GM21737 (cell line): Measurements from ENCODE around the gene KRTAP5-5.
"Not testable (repeated sequence)": the region's sequence is repeated elsewhere in the genome, so short reads cannot be mapped to it uniquely, and the experiment has no call there.

ENCODE experiments used
- ATAC-seq: cut with Tn5 transposase; IDR thresholded peaks from one replicate; pipeline ENCODE4 v1.9.1; 2021; ENCODE audit warnings: mild to moderate bottlenecking, moderate library complexity; ENCODE audit not compliant: unreplicated experiment

The KRTAP5-5 gene, protein sequence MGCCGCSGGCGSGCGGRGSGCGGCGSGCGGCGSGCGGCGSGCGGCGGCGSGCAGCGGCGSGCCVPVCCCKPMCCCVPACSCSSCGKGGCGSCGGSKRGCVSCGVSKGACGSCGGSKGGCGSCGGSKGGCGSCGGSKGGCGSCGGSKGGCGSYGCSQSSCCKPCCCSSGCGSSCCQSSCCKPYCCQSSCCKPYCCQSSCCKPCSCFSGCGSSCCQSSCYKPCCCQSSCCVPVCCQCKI

DNA sequence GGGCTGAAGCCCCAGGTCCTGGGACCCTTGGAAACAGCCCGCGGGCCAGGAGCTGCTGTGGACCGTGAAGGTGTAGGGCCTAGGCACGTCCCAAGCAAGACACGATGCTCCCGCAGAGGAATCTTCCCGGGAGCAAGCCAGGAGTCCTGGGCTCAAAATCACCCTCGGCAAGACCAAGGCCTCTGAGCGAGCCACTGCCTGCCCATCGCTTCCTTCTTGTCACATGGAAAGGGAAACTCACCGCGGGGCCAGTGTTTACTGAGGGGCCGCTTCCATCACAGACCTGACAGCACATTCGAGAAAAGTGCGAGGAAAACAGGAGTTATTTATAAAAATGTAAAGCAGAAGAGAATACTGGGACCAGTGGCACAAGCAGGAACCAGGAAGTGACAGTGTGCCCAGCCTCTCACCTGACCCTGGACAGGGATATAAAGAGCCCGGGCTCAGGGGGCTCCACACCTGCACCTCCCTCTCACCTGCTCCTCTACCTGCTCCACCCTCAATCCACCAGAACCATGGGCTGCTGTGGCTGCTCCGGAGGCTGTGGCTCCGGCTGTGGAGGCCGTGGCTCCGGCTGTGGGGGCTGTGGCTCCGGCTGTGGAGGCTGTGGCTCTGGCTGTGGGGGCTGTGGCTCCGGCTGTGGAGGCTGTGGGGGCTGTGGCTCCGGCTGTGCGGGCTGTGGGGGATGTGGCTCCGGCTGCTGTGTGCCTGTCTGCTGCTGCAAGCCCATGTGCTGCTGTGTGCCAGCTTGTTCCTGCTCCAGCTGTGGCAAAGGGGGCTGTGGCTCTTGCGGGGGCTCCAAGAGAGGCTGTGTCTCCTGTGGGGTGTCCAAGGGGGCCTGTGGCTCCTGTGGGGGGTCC is at the start of gene KRTAP5-5:
KRTAP5-5 (plus strand) TSS at position 450 of the 860 bp plus-strand sequence; CDS start at position 516, 66 bp downstream.
- no peak for ATAC-seq

DNA sequence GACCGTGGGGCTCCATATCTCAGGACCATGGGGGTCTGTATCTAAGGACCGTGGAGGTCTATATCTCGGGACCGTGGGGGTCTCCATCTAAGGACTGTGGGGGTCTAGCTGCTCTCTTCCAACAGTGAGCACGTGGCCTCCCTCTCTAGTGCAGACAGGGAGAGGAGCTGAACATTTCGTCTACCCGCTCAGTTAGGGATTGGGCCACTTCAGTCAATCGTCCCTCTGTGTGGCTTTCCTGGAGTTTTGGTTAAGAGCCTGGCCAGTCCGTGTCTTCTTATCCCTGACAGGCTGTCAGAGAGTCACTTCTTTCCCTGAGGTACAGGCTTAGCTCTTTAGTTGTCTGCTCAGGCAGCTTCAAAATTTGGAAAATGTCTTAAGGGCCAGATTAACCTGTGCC is 47.6 kb upstream of the KRTAP5-5 start:
- no peak for ATAC-seq

DNA sequence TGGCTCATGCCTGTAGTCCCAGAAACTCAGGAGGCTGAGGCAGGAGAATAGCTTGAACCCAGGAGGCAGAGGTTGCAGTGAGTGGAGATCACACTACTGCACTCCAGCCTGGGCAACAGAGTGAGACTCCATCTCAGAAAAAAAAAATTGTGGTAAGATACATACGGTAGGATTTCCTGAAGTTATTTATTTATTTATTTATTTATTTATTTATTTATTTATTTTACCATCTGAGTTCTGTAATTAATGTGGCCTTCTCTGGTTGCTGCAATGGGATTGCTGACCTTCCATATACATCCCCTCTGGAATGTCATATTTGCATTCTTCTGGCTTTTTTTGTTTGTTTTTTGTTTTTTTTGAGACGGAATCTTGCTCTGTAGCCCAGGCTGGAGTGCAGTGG is 46.7 kb upstream of the KRTAP5-5 start:
- ATAC-seq = not testable (repeated sequence)

DNA sequence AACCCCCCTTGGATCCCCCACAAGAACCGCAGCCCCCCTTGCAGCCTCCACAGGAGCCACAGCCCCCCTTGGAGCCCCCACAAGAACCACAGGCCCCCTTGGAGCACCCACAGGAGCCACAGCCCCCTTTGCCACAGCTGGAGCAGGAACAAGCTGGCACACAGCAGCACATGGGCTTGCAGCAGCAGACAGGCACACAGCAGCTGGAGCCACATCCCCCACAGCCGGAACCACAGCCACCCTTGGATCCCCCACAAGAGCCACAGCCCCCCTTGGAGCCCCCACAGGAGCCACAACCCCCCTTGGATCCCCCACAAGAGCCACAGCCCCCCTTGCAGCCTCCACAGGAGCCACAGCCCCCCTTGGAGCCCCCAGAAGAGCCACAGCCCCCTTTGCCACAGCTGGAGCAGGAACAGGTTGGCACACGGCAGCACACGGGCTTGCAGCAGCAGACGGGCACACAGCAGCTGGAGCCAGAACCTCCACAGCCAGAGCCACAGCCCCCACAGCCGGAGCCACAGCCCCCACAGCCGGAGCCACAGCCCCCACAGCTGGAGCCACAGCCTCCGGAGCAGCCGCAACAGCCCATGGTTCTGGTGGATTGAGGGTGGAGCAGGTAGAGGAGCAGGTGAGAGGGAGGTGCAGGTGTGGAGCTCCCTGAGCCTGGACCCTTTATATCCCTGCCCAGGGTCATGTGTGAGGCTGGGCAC is 44.8 kb upstream of the KRTAP5-5 start, which contains the start of gene KRTAP5-1:
KRTAP5-1 (minus strand) TSS at position 623 of the 710 bp plus-strand sequence; CDS start at position 589, 34 bp downstream.
- ATAC-seq = not testable (repeated sequence)

DNA sequence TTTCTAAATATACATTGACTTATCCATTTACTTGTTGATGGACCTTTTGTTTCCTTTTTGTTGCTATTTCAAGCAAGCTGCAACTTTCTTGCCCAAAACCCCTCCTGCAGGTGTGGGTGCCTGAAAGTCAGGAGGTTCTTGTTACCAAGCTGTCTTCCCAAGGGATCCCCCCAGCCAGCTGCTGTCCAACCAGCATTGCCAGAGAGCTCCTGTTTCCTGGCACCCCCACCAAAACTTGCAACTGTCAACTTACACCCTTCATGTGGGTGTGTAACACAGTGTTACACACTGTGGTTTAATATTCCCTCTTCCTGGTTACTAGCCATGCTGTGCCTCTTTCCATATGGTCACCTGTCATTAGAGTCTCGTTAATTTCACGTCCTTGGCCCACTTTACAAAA is 42.9 kb upstream of the KRTAP5-5 start:
- ATAC-seq = no peak

DNA sequence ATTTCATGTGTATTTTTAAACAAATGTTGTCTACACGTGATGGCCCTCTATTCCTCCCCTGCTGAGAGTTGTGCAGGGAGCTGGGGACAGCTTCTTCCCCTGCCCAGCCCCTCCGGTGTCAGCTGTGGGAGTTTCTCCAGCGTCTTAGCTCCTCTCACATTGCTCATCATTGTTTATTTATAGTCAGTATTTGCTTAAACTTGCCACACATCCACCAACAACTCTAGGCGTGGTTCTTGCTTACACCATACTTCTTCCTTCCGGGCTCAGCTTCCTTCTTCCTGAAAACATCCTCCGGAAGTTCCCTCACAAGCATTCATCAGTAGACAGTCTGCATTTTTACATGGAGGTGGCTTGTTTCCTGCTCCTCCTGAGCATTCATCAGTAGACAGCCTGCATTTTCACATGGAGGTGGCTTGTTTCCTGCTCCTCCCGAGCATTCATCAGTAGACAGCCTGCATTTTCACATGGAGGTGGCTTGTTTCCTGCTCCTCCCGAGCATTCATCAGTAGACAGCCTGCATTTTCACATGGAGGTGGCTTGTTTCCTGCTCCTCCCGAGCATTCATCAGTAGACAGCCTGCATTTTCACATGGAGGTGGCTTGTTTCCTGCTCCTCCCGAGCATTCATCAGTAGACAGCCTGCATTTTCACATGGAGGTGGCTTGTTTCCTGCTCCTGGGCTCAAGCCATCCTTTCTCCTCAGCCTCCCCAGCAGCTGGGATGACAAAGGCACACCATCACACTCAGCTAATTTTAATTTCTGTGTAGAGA is 40.2 kb upstream of the KRTAP5-5 start:
- ATAC-seq = not testable (repeated sequence)

DNA sequence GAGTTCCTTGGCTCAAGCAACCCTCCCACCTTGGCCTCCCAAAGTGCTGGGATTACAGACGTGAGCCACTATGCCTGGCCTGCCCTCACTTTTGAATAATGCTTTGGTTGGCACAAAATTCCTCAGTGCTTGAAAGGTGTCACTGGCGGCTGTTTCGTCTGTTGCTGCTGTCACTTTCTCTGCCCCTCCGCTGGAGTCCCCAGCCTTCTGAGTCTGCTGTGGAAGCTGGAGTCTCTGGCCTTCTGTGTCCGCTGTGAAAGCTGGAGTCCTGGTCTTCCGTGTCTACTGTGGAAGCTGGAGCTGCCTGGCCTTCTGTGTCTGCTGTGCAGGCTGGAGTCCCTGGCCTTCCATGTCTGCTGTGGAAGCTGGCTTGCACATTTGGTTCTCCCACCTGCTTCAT is 39.6 kb upstream of the KRTAP5-5 start:
- no peak for ATAC-seq

DNA sequence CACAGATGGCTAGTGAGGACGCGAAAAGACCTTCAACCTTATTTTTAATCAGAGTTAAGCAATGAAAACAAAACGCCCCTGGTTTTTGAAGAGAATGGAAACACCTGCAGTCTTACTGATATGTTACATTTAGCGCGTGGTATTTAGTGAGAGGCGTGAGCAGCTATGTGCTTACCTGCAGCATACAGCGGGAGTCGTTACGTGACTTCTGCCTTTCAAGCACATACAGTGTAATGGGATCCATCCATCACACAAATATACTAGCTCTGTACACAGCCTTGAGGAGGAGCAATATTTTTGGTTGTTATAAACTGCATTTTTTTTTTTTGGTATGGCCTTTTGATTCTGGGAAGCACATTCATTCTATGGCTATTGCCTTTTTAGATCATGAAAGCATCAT is 36.9 kb upstream of the KRTAP5-5 start:
- ATAC-seq = no peak

DNA sequence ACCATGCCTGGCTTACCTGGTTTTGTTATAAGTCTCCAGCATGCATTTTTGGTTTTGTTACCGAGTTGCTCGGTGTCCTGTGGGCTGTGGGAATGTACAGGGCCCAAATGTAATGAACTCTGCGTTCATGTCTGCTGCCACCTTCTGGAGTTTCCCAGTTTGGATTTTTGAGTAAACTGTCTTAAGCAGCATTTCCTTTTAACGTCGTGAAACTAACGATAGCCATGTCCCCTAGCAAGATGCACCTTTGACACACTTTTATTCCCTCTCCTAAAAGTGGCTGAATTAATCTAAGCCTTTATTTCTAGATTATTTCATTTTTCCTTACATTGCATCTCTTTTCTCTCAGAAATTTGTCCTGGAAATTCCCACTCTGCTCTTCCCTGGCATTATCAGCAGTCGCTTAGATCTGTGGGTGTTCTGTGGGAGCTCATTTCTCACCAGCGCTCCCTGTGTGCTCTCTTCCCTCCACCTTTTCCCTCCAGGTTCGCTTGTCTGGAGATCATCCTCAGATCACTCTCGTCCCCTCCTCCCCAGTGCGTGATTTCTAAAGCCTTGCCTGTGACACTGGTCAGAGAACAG is 33.5 kb upstream of the KRTAP5-5 start:
- not testable (repeated sequence) for ATAC-seq

DNA sequence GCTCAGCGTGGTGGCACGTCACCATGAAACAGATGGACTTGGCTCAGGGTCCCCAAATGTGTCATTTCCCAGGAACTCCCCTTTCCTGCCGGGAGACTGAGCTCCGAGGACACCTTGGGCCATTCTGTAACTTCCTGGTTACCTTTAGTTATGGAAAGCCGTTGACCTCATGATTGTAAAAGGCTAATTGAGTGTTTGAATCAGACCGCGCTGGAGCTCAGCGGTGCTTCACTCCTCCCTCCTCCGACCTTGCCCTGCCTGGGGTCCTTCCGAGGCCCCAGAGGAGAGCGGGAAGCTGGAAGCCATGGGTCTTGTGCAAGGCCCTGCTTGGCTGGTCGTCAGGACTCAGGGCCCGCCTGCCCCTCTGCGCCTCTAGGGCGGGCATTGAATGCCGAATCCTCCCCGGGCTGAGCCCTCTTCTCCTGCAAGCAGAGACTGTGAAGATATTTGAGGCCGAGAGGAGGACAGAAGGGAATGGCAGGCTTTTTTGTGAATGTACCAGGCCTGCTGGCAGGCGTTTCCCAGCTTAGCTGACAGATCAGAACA is 32.9 kb upstream of the KRTAP5-5 start:
- ATAC-seq = not testable (repeated sequence)

DNA sequence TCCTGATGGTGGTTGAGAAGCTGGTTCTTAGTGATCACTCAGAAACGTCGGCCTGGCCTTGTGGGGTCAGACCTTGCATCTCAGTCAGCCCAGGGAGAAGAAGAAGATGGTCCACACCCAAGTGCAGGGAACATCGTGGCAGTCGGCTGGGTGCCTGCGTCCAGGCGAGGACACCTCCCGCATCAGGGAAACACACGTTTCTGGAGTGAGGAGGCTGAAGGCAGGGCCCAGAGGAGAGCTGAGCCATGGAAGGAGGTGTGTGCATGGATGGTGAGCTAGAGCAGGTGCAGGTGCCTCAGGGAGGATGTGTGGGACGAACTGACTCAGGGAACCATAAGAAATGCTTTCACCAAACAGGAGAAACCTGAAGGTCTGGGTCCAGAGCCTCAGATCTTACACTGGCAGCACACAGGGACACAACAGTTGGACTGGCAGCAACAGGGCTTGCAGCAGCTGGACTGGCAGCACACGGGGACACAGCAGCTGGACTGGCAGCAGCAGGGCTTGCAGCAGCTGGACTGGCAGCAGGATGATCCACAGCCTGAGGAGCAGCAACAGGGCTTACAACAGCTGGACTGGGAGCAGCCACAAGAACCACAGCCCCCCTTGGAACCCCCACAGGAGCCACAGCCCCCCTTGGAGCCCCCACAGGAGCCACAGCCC is 32.1 kb upstream of the KRTAP5-5 start:
- no peak for ATAC-seq

DNA sequence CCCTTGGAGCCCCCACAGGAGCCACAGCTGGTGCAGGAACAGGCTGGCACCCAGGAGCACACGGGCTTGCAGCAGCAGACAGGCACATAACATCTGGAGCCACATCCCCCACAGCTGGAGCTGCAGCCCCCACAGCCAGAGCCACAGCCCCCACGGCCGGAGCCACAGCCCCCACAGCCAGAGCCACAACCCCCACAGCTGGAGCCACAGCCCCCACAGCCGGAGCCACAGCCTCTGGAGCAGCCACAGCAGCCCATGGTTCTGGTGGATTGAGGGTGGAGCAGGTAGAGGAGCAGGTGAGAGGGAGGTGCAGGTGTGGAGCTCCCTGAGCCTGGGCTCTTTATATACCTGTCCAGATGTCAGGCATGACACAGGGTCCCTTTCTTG is 31.6 kb upstream of the KRTAP5-5 start, which contains the start of gene KRTAP5-2:
KRTAP5-2 (minus strand) TSS at position 301 of the 387 bp plus-strand sequence; CDS start at position 257, 44 bp downstream.
- ATAC-seq = no peak

DNA sequence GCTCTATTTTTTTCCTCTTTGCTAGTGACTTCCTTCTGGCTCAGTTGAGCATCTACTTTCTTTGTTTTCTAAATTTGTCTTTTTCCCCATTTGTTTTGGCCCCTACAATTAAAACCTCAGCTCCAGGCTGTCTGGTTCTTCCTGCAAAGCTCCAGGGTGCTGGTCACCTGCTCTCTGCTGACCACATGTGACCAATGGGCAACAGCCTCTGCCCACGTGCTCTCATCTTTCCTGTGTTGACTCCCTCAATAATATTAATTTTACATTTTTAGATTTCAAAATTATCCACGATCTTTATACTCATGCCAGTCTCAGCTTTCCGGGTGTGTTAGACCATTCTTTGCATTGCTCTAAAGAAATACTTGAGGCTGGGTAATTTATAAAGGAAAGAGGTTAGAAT is 31.2 kb upstream of the KRTAP5-5 start:
- ATAC-seq = not testable (repeated sequence)

DNA sequence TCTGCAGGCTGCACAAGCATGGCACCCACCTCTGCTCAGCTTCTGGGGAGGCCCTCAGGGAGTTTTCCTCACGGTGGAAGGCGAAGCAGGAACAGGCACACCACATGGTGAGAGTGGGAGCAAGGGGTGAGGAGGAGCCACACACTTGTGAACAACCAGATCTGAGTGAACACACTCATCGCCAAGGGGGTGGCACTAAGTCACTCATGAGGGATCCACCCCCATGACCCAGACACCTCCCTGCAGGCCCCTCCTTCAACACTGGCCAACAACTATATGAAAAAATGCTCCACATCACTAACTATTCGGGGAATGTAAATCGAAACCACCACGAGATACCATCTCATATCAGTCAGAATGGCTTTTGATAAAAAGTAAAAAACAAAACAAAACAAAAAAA is 30.8 kb upstream of the KRTAP5-5 start:
- no peak for ATAC-seq

DNA sequence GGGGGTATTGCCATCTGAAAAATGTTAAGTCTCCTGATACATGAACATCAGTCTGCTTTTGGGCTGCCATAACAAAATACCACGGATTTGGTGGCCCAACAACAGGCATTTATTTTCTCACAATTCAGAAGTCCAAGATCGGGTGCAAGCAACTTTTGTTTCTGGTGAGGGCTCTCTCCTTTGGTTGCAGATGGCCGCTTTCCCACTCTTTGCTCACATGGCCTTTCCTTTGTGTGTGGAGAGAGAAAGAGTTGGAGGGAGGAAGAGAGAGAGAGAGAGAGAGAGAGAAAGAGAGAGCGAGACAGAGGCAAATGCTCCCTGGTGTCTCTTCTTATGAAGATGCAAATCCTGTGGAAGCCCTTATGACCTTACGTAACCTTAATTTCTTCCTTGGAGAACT is 28.9 kb upstream of the KRTAP5-5 start:
- no peak for ATAC-seq

DNA sequence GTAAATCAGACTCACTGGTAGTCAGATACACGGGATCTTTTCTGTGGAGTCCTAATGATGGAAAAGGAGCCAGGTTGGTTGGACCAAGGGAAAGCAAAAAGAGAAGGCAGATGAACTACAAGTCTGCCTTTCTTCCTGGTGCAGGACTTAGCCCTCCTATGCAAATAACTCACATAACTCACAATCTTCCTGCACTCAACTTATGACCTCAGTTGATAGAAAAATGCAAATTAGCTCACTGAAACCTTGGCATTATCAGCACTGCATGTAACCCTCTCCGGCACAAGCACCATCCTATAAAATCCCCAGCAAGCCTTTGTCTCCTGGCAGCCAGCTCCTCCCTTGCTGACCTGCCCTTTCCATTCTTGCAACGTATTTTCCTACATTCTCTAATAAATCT is 27.9 kb upstream of the KRTAP5-5 start:
- not testable (repeated sequence) for ATAC-seq

DNA sequence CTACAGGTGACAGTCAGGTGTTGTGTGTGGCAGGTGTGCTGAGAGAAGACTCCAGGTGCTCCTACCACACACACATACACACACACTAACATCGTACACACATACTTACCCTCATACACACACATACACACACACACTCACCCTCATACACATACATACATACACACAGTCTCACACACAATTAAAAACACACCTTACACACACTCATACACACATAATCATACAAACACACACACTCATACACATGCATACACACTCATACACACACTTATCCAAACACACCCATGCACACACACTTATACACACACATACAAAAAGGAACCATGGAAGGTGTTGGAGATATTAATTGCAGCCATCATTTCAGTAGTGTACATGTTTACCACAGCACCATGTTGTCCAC is 25.9 kb upstream of the KRTAP5-5 start:
- ATAC-seq = no peak

DNA sequence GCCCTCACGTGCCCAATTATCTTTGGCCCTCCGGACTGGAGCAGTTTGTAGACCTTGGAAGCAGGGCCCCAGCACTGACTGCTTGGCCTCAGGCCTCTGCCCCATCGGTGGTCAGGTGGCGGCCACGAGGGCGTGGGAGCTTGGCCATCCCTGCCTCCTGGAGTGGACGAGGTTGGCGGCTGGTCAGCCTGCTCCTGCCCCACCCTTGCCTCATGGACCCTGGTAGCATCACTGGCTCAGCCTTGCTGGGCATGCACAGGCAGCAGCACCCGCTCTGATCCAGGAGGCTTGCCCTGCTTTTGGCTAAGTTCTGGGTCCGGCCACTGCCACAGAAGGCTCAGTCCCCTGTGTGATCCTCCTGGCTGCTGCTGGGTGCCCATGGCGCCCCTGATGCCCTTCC is 25.4 kb upstream of the KRTAP5-5 start:
- ATAC-seq = no peak

DNA sequence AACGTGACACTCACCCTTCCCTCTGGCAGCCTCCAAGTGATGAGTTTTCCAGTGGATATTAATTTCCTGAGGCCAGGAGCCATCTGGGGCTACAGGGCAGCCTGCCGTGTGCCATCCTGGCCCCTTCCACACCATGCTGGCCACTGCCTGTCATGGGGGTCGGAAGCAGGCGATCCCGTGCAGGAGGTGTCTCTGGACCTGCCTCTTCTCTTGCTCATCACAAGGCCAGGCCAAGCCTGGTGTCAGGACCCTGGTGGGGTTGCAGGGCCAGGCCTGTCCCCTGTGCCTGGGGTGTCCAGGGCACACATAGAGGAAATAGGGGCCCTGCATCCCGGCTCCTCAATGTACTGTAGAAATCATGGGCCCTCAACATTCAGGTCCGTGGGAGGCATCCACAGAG is 24.9 kb upstream of the KRTAP5-5 start:
- no peak for ATAC-seq
